HT1080 (cell line): ENCODE data around the gene NEK9. TPM values are rescaled to one million over a fixed set of nuclear protein-coding genes. Genes with fewer than 3 reads are reported as not detected.
"Not testable (repeated sequence)": the region's sequence is repeated elsewhere in the genome, so short reads cannot be mapped to it uniquely, and the experiment has no call there.

Experiments
- DNase-seq: peaks from one replicate; pipeline ENCODE4 v3.0.0-alpha.2; 2015; ENCODE audit warnings: low read depth
- total RNA-seq: library from RNA; depleted of rRNA; stranded (reverse); fragments of >200 nt; shearing (Covaris generic); gene quantifications from 2 replicates; pipeline ENCODE4 v1.2.3, GENCODE V29; 2014

The NEK9 gene
- total RNA-seq, 1 experiment from 2014 or later, result 22.0 TPM

DNA sequence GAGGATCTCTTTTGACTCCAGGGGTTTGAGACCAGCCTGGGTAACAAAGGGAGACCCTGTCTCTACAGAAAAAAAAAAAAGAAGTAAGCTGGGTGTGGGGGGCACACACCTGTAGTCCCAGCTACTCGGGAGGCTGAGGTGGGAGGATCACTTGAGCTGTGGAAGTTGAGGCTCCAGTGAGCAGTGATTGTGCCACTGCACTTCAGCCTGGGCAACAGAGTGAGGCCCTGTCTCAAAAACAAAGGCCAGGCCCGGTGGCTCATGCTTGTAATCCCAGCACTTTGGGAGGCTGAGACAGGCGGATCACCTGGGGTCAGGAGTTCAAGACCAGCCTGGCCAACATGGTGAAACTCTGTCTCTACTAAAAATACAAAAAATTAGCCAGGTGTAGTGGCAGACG, 59.1 kb downstream of the NEK9 start:
- DNase-seq, result not testable (repeated sequence)

GRCh38 chr14:75067212-75067611, 59.6 kb downstream of the NEK9 start:
- no peak for DNase-seq

DNA sequence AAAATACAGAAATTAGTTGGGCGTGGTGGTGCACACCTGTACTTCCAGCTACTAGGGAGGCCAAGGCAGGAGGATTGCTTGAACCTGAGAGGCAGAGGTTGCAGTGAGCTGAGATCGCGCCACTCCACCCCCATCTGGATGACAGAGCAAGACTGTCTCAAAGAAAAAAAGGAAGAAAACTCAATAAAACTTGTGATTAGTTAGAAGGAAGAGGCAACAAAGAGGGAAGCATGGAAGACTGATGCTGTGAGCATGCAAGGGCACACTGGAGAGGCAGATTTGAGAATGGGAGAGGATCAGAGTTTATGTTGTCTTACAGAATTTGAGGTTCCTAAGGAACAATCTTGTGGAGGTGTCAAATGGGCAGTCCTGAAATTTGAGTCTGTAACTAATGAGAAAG, 60.2 kb downstream of the NEK9 start:
- DNase-seq, result no peak

DNA sequence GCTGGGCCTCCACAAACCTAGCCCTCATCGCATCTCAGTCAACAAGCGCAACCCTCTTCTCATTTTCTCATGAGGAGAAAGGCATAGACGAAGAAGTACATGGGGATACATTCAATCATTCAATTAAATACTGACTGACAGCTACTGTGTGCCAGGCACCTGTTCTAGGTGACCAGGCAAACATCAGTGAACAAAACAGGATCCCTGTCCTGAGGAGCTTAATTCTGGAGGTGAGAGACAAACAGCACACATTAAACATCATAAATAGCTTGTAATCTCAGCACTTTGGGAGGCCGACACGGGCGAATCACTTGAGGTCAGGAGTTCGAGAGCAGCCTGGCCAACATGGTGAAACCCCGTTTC, 62.7 kb downstream of the NEK9 start:
- DNase-seq, result no peak

- DNase-seq, result peak; percentile 91
Measured at GRCh38 chr14:75063491-75064204, 63.2 kb downstream of the NEK9 start, which contains the start of gene ACYP1. TSS of gene ACYP1 (minus strand) at chr14:75064024. CDS start at chr14:75063553, 471 bp downstream.

DNA sequence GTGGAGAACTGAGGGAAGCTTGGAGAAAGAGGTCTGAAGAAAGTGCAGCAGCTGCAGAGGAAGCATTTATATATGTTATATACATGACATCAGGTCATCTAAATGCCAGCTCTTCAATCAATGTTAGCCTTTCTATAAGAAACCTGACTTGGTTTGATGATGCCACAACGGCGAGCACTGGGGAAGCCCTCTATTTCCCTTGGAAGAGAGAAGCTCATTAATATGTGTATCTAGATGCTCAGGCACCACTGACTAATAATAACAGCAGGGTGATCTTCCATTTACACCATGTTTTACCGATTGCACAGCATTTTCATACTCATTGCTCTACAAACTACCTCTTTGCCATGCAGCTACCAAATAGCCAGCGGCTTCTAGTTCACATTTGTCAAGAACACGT, 63.8 kb downstream of the NEK9 start:
- no peak for DNase-seq

- DNase-seq, result no peak
Measured at GRCh38 chr14:75060420-75060819, 66.4 kb downstream of the NEK9 start.

DNA sequence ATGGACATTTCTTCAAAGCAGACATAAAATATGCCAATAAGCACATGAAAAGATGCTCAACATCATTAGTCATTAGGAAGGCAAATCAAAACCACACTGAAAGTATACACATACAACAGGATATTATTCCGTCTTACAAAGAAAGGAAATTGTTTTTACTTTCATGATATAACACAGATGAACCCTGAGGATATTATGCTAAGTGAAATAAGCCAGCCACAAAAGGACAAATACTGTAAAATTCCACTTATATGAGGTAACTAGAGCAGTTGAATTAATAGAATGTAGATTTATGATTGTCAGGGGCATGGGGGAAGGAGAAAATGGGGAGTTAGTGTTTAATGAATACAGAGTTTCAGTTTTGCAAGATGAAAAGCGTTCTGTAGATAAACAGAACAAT, 67.2 kb downstream of the NEK9 start:
- no peak for DNase-seq

DNA sequence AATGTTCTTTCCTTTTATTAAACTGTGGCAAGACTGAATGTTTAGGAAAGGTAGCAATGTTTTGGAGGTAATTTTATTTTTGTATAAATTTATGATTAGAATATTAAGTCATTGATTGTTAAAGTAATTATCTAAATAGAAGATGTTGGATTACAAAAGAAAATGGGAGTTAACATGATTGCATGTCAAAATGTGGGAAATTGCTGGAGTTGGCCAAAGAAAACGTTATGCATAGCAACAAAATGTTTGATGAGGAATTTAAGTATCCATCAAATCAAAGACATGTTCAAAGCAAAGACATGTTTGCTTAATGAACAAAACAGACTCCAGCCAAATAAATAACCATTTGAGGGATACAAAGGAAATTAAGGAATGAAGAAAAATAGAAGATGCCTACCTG, 72.4 kb downstream of the NEK9 start:
- no peak for DNase-seq

DNA sequence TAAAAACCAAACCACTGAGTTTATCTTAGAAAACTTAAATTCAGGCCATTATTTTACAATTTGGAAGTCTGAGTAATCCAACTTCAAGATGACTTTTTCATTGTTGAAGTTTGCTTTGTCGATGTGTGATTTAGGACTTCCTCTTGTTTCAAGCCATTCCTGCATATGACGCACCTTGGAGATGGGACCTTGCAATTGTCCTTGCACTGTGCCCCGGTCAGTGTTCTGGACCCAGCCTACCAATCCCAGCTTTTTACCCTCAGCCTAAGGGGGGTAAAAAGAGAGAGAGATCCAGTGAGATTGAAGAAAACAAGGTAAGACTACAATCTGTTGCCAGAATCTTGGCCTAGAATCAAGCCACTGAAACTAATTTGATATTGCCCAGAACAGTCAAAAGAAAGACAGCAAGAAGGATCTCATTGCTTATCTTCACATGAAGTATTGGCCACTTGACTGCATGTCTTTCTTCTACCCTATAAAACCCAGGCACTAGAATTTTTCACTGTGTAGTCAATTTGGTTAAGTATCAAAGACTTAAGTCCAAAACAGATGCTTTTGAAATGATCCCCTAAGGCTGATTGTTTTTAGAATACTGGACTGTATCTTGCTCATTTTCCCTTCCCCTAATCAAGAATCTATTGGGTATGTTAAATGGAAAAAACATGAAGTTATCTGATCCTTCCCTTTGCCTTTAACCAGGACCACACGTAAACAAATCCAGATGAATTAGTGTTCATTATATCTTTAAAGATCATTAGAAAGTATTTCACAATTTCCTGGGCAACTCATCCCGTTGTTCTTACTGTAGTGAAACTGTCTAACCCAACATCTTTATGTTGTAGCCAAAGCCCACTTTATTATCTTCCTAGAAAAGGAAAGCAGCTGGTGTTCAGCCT, 73.2 kb downstream of the NEK9 start:
- DNase-seq, result no peak

DNA sequence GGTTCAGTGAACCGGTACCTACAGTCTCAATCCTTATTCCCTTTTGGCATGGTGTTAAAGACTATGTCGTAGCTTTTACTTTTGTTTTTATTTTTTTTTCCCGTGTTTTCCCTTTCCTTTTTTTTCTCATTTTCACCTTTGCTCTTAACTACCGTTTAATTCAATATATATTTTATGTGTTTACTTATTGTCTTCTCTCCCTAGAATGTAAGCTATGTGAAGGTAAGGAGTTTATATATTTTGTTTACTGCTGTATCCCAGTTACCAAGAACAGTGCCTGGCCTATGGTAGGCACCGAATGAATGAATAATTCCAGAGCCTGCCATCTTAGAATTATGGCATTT, 75.3 kb downstream of the NEK9 start:
- no peak for DNase-seq

GRCh38 chr14:75050852-75051555, 75.8 kb downstream of the NEK9 start, which contains the start of gene MLH3:
TSS of gene MLH3 (minus strand) at chr14:75051467. CDS start at chr14:75049655, 1,812 bp downstream.
- peak; percentile 56 for DNase-seq

GRCh38 chr14:75049731-75050201, 77.1 kb downstream of the NEK9 start:
- no peak for DNase-seq

DNA sequence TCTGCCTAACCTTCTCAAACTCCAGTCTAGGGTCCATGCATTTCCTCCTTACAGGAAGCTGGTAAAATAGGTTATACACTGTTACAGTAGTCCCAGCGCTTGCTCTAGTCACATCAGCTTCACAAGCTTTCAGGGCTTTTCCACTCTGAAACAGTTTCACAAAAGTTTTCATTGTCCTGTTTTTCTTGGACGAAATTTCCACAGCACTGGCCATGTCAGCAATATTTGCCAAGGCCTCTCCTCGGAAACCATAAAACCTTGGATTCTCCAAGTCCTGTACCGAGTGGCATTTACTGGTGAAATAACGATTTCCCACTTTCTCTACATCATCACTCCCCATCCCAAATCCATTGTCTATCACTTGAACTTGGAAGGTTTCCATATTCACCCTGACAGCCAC, 77.7 kb downstream of the NEK9 start:
- no peak for DNase-seq

DNA sequence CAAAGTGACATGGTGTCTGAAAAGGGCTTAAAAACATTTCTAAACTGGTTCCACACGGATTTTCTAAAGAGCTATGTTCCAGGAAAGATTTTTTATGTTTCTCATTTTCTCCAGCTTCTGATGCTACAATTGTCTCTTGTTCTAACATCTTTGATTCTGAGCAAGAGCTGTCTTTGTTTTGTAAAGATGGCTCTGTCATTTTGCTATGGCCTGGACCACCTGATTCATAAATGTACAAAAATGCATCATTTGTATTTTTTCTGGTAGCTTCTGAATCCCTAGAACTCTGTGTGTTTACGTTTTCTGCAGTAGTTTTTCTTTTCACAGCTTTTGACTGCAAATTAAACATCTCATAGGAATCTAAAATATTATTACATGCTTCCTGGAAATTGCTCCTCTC, 78.7 kb downstream of the NEK9 start:
- no peak for DNase-seq

DNA sequence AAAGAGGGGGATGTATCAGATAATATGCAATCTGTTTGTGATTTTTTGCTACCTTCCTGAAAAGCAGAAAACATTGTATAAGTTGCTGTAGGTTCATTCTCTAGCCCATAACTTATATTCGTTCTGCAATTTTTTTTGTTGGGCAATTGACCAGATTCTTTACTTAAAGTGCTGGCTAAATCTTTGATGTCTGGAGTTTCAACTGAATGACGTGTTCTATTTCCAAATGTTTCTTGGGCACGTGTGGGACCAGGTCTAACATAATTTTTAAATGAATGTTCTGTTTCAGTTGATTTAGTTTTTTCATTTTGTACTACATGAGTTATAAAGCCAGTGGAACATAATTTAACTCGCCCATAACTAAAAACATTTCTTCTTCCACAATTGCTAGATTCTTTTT, 79.3 kb downstream of the NEK9 start:
- no peak for DNase-seq

DNA sequence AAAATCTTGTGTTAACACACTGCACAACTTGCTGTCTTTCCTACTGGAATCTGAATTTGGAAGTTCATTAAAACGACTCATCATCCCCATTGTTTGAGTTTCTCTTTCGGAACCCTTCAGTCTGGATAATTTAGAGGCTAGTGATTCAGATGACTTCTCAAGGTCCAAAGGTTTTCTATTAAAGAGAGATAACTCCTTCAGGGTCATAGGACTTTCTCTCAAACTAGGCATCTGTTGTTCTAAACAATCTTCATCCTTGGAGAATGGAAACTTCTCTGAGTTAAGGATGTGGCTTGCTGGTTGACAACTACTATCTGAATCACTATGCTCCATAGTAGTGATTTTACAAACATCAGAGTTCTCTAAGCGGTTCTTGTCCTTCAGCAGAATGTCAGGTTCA, 79.9 kb downstream of the NEK9 start:
- DNase-seq, result peak; percentile 28

DNA sequence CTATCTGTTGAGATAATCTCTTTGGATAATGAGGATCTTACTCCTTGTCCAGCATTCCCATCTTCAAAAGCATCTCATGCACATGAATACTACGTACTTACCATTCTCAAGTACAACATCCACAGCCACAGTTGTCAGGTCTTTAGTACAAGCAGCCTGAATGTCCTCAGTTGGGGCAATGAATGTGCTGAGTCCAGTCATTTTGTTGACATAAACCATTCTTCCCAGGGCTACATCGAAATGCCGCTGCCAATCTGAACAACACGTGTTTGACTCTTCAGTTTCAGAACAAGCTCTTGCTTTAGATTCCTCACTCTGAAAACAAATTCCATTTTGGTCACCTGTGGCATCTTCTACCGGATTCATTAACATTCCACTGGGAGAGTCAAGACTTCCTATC, 80.6 kb downstream of the NEK9 start:
- DNase-seq, result no peak

DNA sequence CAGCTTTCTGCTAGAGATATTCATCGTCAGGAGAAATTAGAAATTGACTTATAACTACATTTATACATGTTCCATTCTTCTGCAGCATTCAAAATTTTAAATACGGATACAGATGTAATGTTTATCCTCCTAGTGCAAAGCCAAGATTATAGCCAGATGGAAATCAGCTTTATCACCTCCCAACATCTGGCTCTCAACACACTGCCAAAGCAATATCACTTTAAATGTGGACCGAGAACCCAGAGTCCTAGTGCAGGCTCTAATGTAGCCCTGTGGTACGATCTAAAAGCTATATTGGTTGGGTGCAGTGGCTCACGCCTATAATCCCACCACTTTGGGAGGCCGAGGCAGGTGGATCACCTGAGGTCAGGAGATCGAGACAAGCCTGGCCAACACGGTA, 82.1 kb downstream of the NEK9 start:
- no peak for DNase-seq

DNA sequence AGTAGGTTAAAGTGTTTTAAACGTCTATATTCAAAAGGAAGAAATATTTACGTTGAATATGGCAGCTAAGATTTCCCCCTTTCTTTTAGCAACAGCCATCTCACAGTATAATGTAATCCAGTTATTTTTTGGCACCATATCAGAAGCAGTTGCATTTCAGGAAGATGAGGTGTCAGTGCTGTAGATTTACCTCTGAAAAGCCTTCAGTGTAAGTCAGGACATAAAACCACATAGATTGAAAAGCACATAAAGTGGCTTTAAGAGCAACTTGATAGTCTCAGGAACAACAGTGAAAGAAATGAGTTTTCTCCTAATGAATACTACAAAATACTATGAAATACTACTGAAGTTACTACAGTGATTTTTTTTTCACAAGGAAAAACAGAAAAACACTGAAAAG, 82.5 kb downstream of the NEK9 start:
- DNase-seq, result peak; percentile 84

DNA sequence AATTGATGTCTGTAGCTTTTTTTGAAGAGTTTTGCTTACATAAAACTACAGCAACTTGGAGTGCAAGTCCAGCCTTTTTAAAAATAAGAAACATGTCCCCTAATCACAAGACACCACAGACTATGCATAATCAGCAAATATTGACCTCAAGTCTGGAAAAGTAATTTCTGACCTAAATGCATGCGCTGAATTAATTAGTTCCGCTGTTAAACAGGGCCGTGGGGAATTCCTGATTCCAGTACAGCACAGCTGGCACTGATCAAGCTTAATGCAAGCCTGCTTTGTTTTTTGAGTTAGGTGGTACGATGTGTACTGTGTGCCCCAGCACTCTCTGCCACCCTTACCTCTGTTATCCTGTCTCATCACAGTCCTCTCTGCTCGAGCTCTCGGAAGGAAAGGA, 84.8 kb downstream of the NEK9 start:
- DNase-seq, result no peak

GRCh38 chr14:75041613-75042012, 85.2 kb downstream of the NEK9 start:
- peak; percentile 69 for DNase-seq
